Putamen (tissue), 1 donor: Measurements from ENCODE around the gene NOC4L.
"Not testable (repeated sequence)": the region's sequence is repeated elsewhere in the genome, so short reads cannot be mapped to it uniquely, and the experiment has no call there.

Source experiments
- DNase-seq: peaks from one replicate; pipeline ENCODE4 v3.0.0-alpha.2; 2016; ENCODE audit warnings: low spot score

The NOC4L gene

GRCh38 chr12:132182206-132182710, 38.0 kb downstream of the NOC4L start:
- no peak for DNase-seq

- DNase-seq: no peak
Measured at GRCh38 chr12:132182711-132183365, 38.6 kb downstream of the NOC4L start.

GRCh38 chr12:132185705-132186104, 41.4 kb downstream of the NOC4L start:
- DNase-seq: no peak

GRCh38 chr12:132186208-132186856, 42.1 kb downstream of the NOC4L start:
- no peak for DNase-seq

- DNase-seq: no peak
Measured at GRCh38 chr12:132186857-132187620, 42.8 kb downstream of the NOC4L start.

- DNase-seq: no peak
Measured at GRCh38 chr12:132187646-132188450, 43.6 kb downstream of the NOC4L start.

GRCh38 chr12:132188451-132188901, 44.2 kb downstream of the NOC4L start:
- no peak for DNase-seq

GRCh38 chr12:132188916-132189325, 44.7 kb downstream of the NOC4L start:
- no peak for DNase-seq

GRCh38 chr12:132189378-132190011, 45.2 kb downstream of the NOC4L start:
- DNase-seq: peak; percentile 74

GRCh38 chr12:132190012-132190755, 45.9 kb downstream of the NOC4L start:
- DNase-seq: no peak

GRCh38 chr12:132190834-132191500, 46.7 kb downstream of the NOC4L start:
- DNase-seq: no peak

GRCh38 chr12:132191715-132192553, 47.7 kb downstream of the NOC4L start:
- no peak for DNase-seq

GRCh38 chr12:132194056-132194455, 49.8 kb downstream of the NOC4L start:
- DNase-seq: no peak

- no peak for DNase-seq
Measured at GRCh38 chr12:132194556-132194955, 50.3 kb downstream of the NOC4L start.

GRCh38 chr12:132195242-132195641, 51.0 kb downstream of the NOC4L start:
- not testable (repeated sequence) for DNase-seq

GRCh38 chr12:132196038-132196872, 52.0 kb downstream of the NOC4L start:
- no peak for DNase-seq

GRCh38 chr12:132196873-132197390, 52.7 kb downstream of the NOC4L start:
- no peak for DNase-seq
